Pancreas (tissue), 10 donors: ENCODE results near the gene WHAMM. TPM values are rescaled to one million over a fixed set of nuclear protein-coding genes. Genes with fewer than 3 reads are reported as not detected.

ENCODE experiments used
- ATAC-seq, 4 donors: fragments of 200-7000 bp; cut with Tn5 transposase; one replicate each; pipeline versions ENCODE4 v1.8.0 to v1.9.1; 2020; ENCODE audit warnings: mild to moderate bottlenecking in 4 of 4, moderate library complexity in 4 of 4
- DNase-seq, 6 donors: peaks; one replicate each; pipeline ENCODE4 v3.0.0-alpha.2; 2020
- FAIRE-seq: peaks from 2 replicates; lab custom pipeline; 2012; peaks lifted over from hg19 to GRCh38; lab: Jason Lieb, UNC
- H3K27ac ChIP-seq, 4 donors: fragments of 200-600 bp; sonication (generic); 1 replicate in 3 of 4; 2 replicates in 1 of 4; pipeline versions ENCODE4 v1.5.0 to v1.8.0; 2020
- H3K27me3 ChIP-seq, 4 donors: fragments of 200-600 bp; one replicate each; pipeline ENCODE4 v1.8.0; 2021
- H3K36me3 ChIP-seq, 3 donors: fragments of 200-600 bp; sonication (generic) in 1 of 3; one replicate each; pipeline versions ENCODE4 v1.5.0 to v1.8.0; 2020 to 2021
- H3K4me1 ChIP-seq, 3 donors: fragments of 200-600 bp; one replicate each; pipeline ENCODE4 v1.8.0; 2021
- H3K4me3 ChIP-seq, 4 donors: fragments of 200-600 bp; sonication (generic) in 2 of 4; one replicate each; pipeline versions ENCODE4 v1.5.0 to v1.8.0; 2020 to 2021
- H3K9me3 ChIP-seq, 4 donors: fragments of 200-600 bp; one replicate each; pipeline ENCODE4 v1.8.0; 2021
- CTCF ChIP-seq, 4 donors: fragments of 200-600 bp; sonication (generic) in 3 of 4; IDR thresholded peaks; one replicate each; pipeline versions ENCODE4 v1.5.0 to v1.8.0; 2021; ENCODE audit warnings: antibody characterized with exemption in 4 of 4
- WGBS, 2 donors: extraction: QIAGEN DNeasy Blood & Tissue Kit; methylation state at CpG; one replicate each; pipeline ENCODE4 v1.1.7; 2013; 5-methylcytosine and 5-hydroxymethylcytosine counted together
- intact Hi-C, 3 donors: fragments of 100-400 bp; cut with DNase I; formaldehyde crosslinking; loops; one replicate each; pipeline versions ENCODE4 v1.11.1 to v1.14.2; 2022
- polyA plus RNA-seq, 2 donors: library from polyadenylated mRNA; stranded (reverse); fragments of 200-250 nt; gene quantifications; one replicate each; pipeline ENCODE4 v1.2.3, GENCODE V29; 2013
- total RNA-seq, 6 donors: library from RNA; stranded (reverse); fragmentation: NEBNext Ultra II Directional in 4 of 6; extraction: Animal tissue kit (Norgen Biotek cat#: 25700) in 4 of 6; gene quantifications; one replicate each; pipeline versions ENCODE4 v1.2.1 to v1.2.4, GENCODE V29; 2021 to 2023
- donor health status: healthy with polysubstance abuse.
- donor health status: DM: no; HTN: no; CAD: no; lungs with moderate emphysema.
- donor health status: DM: no; HTN: no; CAD: no.
- donor health status: control.
- donor health status: control.
- donor health status: Bipolar disorder and iron deficiency.
- donor health status: DM: yes; HTN: yes; CAD: no.
- donor health status: DM: no; HTN: no; CAD: no.
- donor health status: DM: no; HTN: no; CAD: no.
- donor health status: DM: yes; HTN: yes; CAD: no.

WHAMM gene
- total and polyA plus RNA-seq, 8 donors: 3.7 to 6.1 (median 4.4) TPM

- H3K36me3 ChIP-seq: peaks cover 0 to 4% (median 4%) of the 10 kb centered on the region in 3 donors
- intact Hi-C loops: no loop called here
- 75 to 83% methylated on average over 11 of the region's 11 CpGs for WGBS, 2 donors
- no peaks in the 10 kb centered on the region for H3K27me3 ChIP-seq
- peaks cover 6 to 16% (median 9%) of the 10 kb centered on the region in 3 donors for H3K4me1 ChIP-seq
- FAIRE-seq (no peak), DNase-seq (no peak), ATAC-seq (no peak)
- H3K9me3 ChIP-seq: no peaks in the 10 kb centered on the region
- peak overlapping the region in 2 of 4 donors; percentile 96 to 99 for H3K27ac ChIP-seq
- no peak for TF ChIP-seq CTCF (IDR thresholded peaks at IDR 0.05)
- no peak overlapping the region for H3K4me3 ChIP-seq
These were observed 1.4 kb upstream of the WHAMM start for GRCh38 chr15:82807920-82808633.

GRCh38 chr15:82808634-82809041 lies 790 bp upstream of the WHAMM start:
- FAIRE-seq (no peak), ATAC-seq (no peak)
- intact Hi-C loops: no loop called here

GRCh38 chr15:82810061-82810889 lies 847 bp downstream of the WHAMM start:
- Histone ChIP-seq H3K4me3 (peak overlapping the region; percentile 72 to 96 (median 83)), H3K36me3 (peaks cover 0 to 10% (median 7%) of the 10 kb centered on the region in 3 donors), H3K27me3 (no peaks in the 10 kb centered on the region), H3K4me1 (peaks cover 6 to 16% (median 9%) of the 10 kb centered on the region in 3 donors), H3K9me3 (no peaks in the 10 kb centered on the region), H3K27ac (peak overlapping the region; percentile 96 to 99 (median 99))
- 0% methylated on average over 72 to 81 of the region's 81 CpGs for WGBS, 2 donors
- intact Hi-C loops: no loop called here
- TF ChIP-seq CTCF (IDR thresholded peaks at IDR 0.05): no peak
- ATAC-seq (peak; percentile 13 to 60 (median 24)), DNase-seq (peak in 5 of 6 donors; percentile 31 to 81 (median 63)), FAIRE-seq (no peak)

More at GRCh38 chr15:82808634-82809041, 790 bp upstream of the WHAMM start:
- peaks cover 0 to 7% (median 5%) of the 10 kb centered on the region in 3 donors for H3K36me3 ChIP-seq
- no peak overlapping the region for H3K4me3 ChIP-seq
- DNase-seq: no peak
- H3K9me3 ChIP-seq: no peaks in the 10 kb centered on the region
- peak overlapping the region; percentile 96 to 99 (median 99) for H3K27ac ChIP-seq
- no peaks in the 10 kb centered on the region for H3K27me3 ChIP-seq
- H3K4me1 ChIP-seq: peaks cover 6 to 16% (median 9%) of the 10 kb centered on the region in 3 donors
- WGBS, 2 donors: 52 to 75% methylated on average over 9 of the region's 9 CpGs
- no peak for TF ChIP-seq CTCF (IDR thresholded peaks at IDR 0.05)

- no peak for TF ChIP-seq CTCF (IDR thresholded peaks at IDR 0.05)
- DNase-seq (no peak), FAIRE-seq (no peak), ATAC-seq (no peak)
- H3K4me3 ChIP-seq: peak overlapping the region; percentile 72 to 96 (median 83)
- H3K27ac ChIP-seq: peak overlapping the region; percentile 96 to 99 (median 99)
- WGBS, 2 donors: 0% methylated on average over 6 of the region's 6 CpGs
- intact Hi-C loops: no loop called here
- H3K27me3 ChIP-seq: no peaks in the 10 kb centered on the region
- H3K9me3 ChIP-seq: no peaks in the 10 kb centered on the region
- peaks cover 6 to 16% (median 9%) of the 10 kb centered on the region in 3 donors for H3K4me1 ChIP-seq
- peaks cover 0 to 10% (median 7%) of the 10 kb centered on the region in 3 donors for H3K36me3 ChIP-seq
These were observed 1.5 kb downstream of the WHAMM start for GRCh38 chr15:82810890-82811426.
